Ascending aorta (tissue), 2 donors: Measurements from ENCODE around the gene CCDC159. TPM values are rescaled to one million over a fixed set of nuclear protein-coding genes. Genes with fewer than 3 reads are reported as not detected.
"Not testable (repeated sequence)": the region's sequence is repeated elsewhere in the genome, so short reads cannot be mapped to it uniquely, and the experiment has no call there.

Experiments used
- DNase-seq, 2 donors: peaks; one replicate each; pipeline ENCODE4 v3.0.0-alpha.2; 2019; ENCODE audit warnings: low spot score in 2 of 2
- H3K27ac ChIP-seq, 2 donors: fragments of 200-600 bp; sonication (generic); one replicate each; pipeline ENCODE4 v1.5.1; 2016 to 2017; ENCODE audit warnings: mild to moderate bottlenecking in 1 of 2
- H3K27me3 ChIP-seq: fragments of 200-600 bp; sonication (generic); one replicate; pipeline ENCODE4 v1.5.1; 2017
- H3K36me3 ChIP-seq, 2 donors: fragments of 200-600 bp; sonication (generic); one replicate each; pipeline ENCODE4 v1.5.1; 2016
- H3K4me1 ChIP-seq, 2 donors: fragments of 200-600 bp; sonication (generic); one replicate each; pipeline ENCODE4 v1.5.1; 2016 to 2017; ENCODE audit warnings: mild to moderate bottlenecking in 1 of 2
- H3K4me3 ChIP-seq, 2 donors: fragments of 200-600 bp; sonication (generic); one replicate each; pipeline ENCODE4 v1.5.1; 2016 to 2017; ENCODE audit warnings: mild to moderate bottlenecking in 1 of 2
- H3K9me3 ChIP-seq, 2 donors: fragments of 200-600 bp; sonication (generic); one replicate each; pipeline ENCODE4 v1.5.1; 2016
- CTCF ChIP-seq, 3 experiments: fragments of 200-600 bp in 2 of 3; fragments of 450-650 bp in 1 of 3; sonication (generic) in 2 of 3; IDR thresholded peaks; one replicate each; pipeline ENCODE4 v1.5.1; 2016 to 2019; ENCODE audit warnings: antibody characterized with exemption in 3 of 3, mild to moderate bottlenecking in 1 of 3, moderate library complexity in 1 of 3
- intact Hi-C: fragments of 100-400 bp; cut with DNase I; formaldehyde crosslinking; loops from one replicate; pipeline ENCODE4 v1.15.1; 2023
- total RNA-seq: library from RNA; depleted of rRNA; stranded (reverse); fragments of >200 nt; gene quantifications from one replicate; pipeline ENCODE4 v1.1.0, GENCODE V29; 2016

CCDC159 gene
- total RNA-seq, 1 donor from 2014 or later: 79.0 TPM

GRCh38 chr19:11377237-11377636 is 30.9 kb downstream of the CCDC159 start:
- intact Hi-C loops: no loop called here
- Histone ChIP-seq H3K4me3 (no peak overlapping the region), H3K4me1 (peaks cover 12 to 51% of the 10 kb centered on the region in 2 donors), H3K36me3 (no peaks in the 10 kb centered on the region), H3K27me3 (no peaks in the 10 kb centered on the region), H3K27ac (peak overlapping the region; percentile 63 to 85), H3K9me3 (no peaks in the 10 kb centered on the region)
- no peak for DNase-seq
- TF ChIP-seq CTCF (IDR thresholded peaks at IDR 0.05): no peak

DNA sequence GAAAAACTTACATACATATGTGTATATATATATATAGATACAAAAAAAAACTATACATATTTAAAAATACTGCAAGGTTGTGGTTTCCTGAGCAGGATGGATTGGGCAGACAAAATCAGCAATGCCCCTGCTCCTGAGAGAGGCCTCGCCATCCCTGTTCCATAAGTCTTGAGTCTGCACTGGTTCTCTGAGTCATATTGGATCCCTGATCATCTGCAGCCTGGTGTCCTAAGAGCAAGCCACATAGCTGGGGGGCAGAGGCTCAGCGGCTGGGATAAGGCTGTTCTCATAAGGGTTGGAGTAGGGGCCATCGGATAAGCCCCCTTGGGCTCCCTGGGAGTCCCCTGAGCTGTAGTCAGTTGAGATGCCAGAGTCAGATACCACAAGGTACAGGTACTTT is 31.4 kb downstream of the CCDC159 start:
- TF ChIP-seq CTCF (IDR thresholded peaks at IDR 0.05): no peak
- no peak for DNase-seq
- Histone ChIP-seq H3K36me3 (no peaks in the 10 kb centered on the region), H3K4me3 (no peak overlapping the region), H3K9me3 (no peaks in the 10 kb centered on the region), H3K27me3 (no peaks in the 10 kb centered on the region), H3K4me1 (peaks cover 12 to 52% of the 10 kb centered on the region in 2 donors), H3K27ac (peak overlapping the region; percentile 63 to 85)
- intact Hi-C loops: no loop called here

GRCh38 chr19:11378319-11379189 is 32.2 kb downstream of the CCDC159 start:
- no peak for DNase-seq
- Histone ChIP-seq H3K36me3 (no peaks in the 10 kb centered on the region), H3K27me3 (no peaks in the 10 kb centered on the region), H3K4me3 (no peak overlapping the region), H3K9me3 (no peaks in the 10 kb centered on the region), H3K27ac (peak overlapping the region; percentile 63 to 85), H3K4me1 (peaks cover 16 to 59% of the 10 kb centered on the region in 2 donors)
- intact Hi-C loops: no loop called here
- peak; percentile 22 to 46 (median 38) for TF ChIP-seq CTCF (IDR thresholded peaks at IDR 0.05)

DNA sequence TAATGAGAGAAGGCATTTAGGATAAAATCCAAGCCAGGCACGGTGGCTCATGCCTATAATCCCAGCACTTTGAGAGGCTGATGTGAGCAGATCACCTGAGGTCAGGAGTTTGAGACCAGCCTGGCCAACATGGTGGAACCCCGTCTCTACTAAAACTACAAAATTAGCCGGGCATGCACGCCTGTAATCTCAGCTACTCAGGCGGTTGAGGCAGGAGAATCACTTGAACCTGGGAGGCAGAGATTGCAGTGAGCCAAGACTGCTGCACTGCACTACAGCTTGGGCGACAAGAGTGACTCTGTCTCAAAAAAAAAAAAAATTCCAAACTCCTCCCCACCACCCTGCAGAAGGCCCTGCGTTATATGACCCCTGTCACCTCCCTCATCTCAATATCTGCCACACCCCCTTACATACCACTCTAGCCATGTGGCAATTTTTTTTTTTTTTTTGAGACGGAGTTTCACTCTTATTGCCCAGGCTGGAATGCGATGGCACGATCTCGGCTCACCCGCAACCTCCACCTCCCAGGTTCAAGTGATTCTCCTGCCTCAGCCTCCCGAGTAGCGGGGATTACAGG is 33.0 kb downstream of the CCDC159 start:
- Histone ChIP-seq H3K4me1 (peaks cover 17 to 59% of the 10 kb centered on the region in 2 donors), H3K27ac (peak overlapping the region; percentile 63 to 85)
- H3K9me3 ChIP-seq, H3K27me3 ChIP-seq, intact Hi-C loops, H3K36me3 ChIP-seq, DNase-seq, H3K4me3 ChIP-seq: not testable (repeated sequence)

- no peak for TF ChIP-seq CTCF (IDR thresholded peaks at IDR 0.05)
- Histone ChIP-seq H3K36me3 (no peaks in the 10 kb centered on the region), H3K4me1 (peaks cover 17 to 59% of the 10 kb centered on the region in 2 donors), H3K27ac (peak overlapping the region in 1 of 2 donors; percentile 84), H3K27me3 (no peaks in the 10 kb centered on the region), H3K4me3 (no peak overlapping the region), H3K9me3 (no peaks in the 10 kb centered on the region)
- no peak for DNase-seq
- intact Hi-C loops: loop anchor here (2.0 to 5.0 kb wide), 2 partner anchors 39 to 127 kb away; partner anchors contain the start of genes RGL3 and ZNF653
Measured at GRCh38 chr19:11379857-11380350, 33.6 kb downstream of the CCDC159 start.
